Ammon's horn (tissue), 1 donor: ENCODE data around the gene NBPF6.
"Not testable (repeated sequence)": the region's sequence is repeated elsewhere in the genome, so short reads cannot be mapped to it uniquely, and the experiment has no call there.

Source experiments
- DNase-seq: peaks from one replicate; pipeline ENCODE4 v3.0.0-alpha.2; 2016; ENCODE audit warnings: low spot score

The NBPF6 gene, protein sequence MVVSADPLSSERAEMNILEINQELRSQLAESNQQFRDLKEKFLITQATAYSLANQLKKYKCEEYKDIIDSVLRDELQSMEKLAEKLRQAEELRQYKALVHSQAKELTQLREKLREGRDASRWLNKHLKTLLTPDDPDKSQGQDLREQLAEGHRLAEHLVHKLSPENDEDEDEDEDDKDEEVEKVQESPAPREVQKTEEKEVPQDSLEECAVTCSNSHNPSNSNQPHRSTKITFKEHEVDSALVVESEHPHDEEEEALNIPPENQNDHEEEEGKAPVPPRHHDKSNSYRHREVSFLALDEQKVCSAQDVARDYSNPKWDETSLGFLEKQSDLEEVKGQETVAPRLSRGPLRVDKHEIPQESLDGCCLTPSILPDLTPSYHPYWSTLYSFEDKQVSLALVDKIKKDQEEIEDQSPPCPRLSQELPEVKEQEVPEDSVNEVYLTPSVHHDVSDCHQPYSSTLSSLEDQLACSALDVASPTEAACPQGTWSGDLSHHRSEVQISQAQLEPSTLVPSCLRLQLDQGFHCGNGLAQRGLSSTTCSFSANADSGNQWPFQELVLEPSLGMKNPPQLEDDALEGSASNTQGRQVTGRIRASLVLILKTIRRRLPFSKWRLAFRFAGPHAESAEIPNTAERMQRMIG

GRCh38 chr1:108450043-108450442 is at the start of gene NBPF6:
TSS of gene NBPF6 (plus strand) at chr1:108450343. CDS start at chr1:108450602, 259 bp downstream.
- DNase-seq: not testable (repeated sequence)

DNA sequence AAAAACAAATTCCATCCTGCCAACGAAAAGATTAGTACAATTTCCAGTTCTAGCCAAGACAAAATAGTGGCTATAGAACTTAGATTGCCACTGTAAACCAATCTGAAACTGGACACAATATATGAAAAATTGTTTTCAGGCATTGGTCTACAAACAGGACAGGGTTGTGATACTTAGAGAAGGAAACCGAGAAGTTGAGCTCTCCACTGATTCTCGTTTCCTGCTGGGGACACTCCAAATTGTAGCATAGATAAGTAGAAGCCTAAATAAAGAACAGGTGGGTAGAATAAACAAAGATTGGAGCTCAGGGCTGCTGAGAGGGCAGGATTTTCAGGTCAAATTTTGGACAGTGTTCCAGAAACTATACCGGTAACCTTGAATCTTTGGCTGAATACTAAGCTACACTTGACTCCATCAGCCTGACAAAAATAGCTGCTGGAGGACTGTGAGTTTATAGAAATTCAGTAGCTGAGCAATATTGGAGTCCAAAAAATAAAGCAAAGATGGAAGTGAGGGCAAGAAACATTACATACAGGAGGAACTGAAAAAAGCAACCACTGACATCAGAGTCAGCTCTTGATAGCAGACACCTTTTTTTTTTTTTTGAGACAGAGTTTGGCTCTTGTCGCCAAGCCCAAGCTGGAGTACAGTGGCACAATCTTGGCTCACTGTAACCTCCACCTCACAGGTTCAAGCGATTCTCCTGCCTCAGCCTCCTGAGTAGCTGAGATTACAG is 38.9 kb upstream of the NBPF6 start:
- not testable (repeated sequence) for DNase-seq

GRCh38 chr1:108420129-108420528 is 30.0 kb upstream of the NBPF6 start:
- DNase-seq: not testable (repeated sequence)

DNA sequence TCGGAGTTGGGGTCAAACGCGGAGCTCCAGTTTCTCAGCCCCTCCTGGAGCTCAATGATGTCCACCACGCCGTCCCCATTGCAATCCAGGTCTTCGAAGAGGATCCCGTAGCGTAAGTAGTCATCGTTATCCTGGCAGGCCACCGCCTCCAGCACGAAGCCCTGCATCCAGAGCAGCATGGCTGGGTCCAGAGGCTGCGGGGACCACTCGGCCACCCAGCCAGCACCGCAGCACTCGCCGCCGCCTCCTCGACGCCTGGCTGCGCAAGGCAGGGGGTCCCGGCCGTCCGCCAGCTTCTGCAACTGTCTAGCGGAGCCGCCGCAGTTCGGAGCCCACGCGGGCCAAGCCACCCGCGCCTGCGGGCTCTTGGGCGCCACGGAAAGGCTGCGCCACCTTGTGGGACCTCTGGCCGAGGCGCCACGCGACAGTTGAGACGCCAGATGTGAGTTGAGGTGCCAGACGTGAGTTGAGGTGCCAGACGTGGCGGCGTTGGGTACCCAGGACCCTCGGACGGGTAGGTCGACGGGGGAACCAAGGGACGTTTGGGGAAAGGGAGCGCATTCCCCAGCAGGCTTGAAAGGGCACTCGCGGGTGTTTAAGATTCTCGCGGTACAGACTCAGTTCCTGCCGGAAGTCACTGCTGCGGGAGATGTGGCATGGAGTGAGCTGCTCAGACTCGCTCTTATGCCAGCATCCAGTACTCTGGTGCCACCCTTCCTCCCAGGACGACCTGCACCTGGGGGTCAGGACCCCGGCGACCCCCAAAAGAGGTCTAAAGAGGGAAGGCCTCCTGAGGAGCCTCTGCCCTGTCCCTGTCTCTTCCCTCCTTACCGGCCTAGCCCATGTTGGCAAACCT is 28.9 kb upstream of the NBPF6 start:
- not testable (repeated sequence) for DNase-seq

DNA sequence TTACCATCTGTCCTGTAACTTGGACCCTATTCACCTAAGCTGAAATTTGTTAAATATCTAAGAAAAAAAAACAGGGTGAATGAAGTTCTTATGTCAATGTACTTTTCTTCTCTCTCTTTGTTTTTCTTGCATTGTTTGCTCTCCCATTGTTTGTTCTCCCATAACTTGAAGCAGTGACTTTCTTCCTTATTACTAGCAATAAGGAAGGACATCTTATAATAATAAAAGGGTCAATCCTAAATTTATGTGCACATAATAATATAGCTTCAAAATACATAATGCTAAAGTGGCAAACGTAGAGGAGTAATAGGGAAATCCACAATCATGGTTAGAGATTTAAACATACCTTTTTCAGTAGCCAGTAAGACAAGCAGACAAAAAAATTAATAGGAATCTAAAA is 23.3 kb upstream of the NBPF6 start:
- DNase-seq: not testable (repeated sequence)

DNA sequence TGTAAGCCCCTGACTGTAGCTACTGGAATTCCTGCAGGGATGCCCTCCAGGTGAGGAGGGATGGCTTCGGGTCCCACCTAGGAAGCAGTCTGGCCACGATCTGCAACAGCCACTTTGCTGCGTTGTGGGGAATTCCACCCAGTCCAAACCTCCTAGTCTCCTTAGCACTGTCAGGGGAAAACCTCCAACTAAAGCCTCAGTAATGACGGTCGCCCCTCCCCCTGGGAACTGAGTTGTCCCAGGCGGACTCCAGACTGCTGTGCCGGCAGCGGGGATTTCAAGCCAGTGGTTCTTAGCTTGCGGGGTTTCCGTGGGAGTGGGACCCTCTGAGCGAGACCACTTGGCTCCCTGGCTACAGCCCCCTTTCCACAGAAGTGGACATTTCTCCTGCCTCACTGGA is 18.1 kb upstream of the NBPF6 start:
- DNase-seq: not testable (repeated sequence)

GRCh38 chr1:108433404-108433803 is 16.7 kb upstream of the NBPF6 start:
- DNase-seq: not testable (repeated sequence)

DNA sequence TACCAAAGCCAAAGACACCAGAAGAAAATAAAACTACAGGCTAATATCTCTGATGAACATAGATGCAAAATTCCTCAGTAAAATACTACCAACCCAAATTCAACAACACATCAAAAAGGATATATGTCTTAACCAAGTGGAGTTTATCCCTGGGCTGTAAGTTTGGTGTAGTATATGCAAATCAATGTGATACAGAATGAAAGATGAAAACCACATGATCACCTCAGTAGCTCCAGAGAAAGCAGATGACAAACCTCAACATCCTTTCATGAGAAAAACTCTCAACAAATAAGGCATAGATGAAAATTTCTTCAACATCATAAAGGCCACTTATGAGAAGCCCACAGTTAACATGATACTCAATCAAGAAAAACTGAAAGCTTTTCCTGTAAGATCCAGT is 11.6 kb upstream of the NBPF6 start:
- not testable (repeated sequence) for DNase-seq

DNA sequence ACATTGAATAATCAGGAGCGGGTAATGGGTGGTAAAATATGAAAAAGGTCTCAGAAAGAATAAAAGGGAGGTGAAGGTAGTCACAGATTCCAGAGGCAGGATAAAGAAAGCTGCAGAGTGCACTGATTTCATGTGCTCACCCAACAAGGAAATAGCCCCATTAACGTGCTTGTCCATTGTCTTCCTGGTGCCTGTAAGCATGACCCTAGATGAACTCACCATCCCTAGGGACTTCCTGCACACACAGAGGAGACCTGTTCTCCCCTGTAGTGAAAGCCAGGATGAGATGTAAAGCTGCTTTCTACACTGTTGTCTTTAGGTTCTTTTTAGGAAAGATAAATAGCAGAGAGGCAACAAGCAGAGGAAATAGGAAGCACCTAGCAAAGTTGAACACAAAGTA is 4.4 kb downstream of the NBPF6 start:
- not testable (repeated sequence) for DNase-seq

DNA sequence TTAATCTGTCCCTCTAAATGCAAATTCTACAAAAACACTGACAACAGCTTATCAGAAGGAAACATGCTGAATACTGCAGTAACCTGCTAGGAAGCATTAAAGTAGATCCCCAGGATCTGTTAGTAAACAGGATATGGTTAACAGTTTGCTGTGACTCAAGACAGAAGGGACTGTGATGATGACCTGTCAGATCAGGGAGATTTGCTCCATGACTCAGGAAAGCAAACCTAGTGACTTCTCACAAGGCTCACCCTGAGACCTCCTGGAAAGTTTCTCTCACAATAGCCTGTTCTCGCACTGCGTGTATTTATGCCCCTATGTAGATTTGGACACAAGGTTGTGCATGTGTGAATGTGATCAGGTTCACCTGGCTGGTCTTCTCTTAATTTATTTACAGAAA is 8.5 kb downstream of the NBPF6 start:
- DNase-seq: not testable (repeated sequence)

DNA sequence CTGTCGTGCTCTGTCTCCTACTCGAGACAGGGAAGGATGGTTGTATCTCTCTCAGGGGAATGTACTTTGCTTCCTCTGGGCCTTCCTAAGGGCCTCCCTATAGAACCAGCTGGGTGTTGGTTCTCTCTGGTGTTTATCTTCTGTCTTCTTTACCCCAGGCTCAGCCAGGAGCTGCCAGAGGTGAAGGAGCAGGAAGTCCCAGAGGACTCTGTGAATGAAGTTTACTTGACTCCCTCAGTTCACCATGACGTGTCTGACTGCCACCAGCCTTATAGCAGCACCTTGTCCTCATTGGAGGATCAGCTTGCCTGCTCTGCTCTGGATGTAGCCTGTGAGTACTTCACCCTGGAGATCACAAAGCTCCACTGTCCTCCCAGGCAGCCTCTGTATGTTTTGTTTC is 11.6 kb downstream of the NBPF6 start:
- DNase-seq: not testable (repeated sequence)

GRCh38 chr1:108463962-108464361 is 13.8 kb downstream of the NBPF6 start:
- DNase-seq: not testable (repeated sequence)

DNA sequence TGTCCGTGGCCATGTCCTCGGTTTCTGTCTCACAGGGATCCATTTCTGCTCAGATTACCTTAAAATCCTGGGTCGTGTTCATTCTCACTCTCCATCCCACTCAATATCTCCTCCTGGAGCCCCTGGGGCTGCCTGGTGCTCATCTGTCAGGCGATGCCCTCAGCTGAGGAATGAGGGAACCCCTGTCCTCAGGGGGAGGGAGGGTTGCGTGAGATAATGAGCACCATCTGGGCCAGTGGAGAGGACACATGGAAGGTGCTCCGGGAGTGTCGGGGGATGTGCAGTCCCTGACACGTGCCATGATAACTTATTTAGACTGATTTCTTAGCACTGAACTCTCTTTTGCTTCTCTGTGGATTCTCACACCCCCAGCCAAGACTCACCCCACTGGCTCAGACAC is 16.0 kb downstream of the NBPF6 start:
- not testable (repeated sequence) for DNase-seq

GRCh38 chr1:108467155-108467554 is 17.0 kb downstream of the NBPF6 start:
- DNase-seq: not testable (repeated sequence)

GRCh38 chr1:108470750-108471149 is 20.6 kb downstream of the NBPF6 start:
- not testable (repeated sequence) for DNase-seq

- DNase-seq: not testable (repeated sequence)
Observed at GRCh38 chr1:108474516-108474915, 24.4 kb downstream of the NBPF6 start.

DNA sequence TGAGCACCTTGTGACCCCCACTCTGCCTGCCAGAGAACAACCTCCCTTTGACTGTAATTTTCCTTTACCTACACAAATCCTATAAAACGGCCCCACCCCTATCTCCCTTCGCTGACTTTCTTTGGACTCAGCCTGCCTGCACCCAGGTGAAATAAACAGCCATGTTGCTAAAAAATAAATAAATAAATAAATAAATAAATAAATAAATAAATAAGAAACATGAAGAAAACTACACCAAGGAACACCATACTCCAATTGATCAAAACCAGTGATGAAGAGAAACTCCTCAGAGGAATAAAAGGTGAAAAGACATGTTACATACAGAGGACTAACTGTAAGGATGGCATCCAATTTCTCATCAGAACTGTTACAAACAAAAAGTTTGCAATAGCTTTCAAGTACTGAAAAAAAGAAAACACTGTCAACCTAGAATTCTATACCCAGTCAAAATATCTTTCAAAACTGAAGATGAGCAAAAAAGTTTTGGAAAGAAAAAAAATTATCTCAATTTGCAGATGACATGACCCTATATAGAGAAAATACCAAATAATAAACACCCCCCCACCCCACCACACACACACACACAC is 28.4 kb downstream of the NBPF6 start:
- DNase-seq: no peak

DNA sequence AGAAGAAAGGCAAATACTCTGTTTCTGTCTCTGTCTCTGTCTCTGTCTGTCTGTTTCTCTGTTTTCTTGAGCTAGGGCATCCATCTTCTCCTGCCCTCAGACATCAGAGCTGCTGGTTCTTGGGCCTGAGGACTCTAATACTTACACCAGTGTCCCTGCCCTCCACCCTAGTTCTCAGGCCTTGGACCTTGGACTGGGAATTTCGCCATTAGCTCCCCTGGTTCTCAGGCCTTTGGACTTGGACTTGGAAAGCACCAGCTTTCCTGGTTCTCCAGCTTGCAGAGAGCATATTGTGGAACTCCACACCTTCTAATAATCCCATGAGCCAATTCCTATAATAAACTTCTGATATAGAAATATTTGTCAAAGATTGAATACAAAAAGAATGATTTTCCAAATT is 32.6 kb downstream of the NBPF6 start:
- DNase-seq: no peak

DNA sequence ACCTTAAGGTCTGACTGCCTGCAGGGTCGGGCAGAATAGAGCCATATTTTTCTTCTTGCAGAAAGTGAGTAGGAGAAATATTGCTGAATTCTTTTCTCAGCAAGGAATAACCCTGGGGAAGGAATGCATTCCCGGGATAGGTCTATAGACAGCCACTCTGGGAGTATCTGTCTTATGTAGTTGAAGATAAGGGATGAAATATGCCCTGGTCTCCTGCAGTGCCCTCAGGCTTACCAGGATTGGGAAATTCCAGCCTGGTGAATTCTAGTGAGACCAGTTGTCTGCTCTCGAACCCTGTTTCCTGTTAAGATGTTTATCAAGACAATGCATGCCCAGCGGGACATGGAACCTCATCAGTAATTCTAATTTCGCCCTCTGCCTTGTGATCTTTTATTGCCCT is 35.8 kb downstream of the NBPF6 start:
- not testable (repeated sequence) for DNase-seq

DNA sequence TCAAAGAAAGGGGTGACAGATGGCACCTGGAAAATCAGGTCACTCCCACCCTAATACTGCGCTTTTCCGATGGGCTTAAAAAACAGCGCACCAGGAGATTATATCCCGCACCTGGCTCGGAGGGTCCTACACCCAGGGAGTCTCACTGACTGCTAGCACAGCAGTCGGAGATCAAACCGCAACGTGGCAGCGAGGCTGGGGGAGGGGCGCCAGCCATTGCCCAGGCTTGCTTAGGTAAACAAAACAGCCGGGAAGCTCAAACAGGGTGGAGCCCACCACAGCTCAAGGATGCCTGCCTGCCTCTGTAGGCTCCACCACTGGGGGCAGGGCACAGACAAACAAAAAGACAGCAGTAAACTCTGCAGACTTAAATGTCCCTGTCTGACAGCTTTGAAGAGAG is 36.6 kb downstream of the NBPF6 start:
- DNase-seq: not testable (repeated sequence)

- not testable (repeated sequence) for DNase-seq
Observed at GRCh38 chr1:108495008-108495407, 44.9 kb downstream of the NBPF6 start.
